HEK293T (cell line): ENCODE measurements around the gene PRRC2B.

Source experiments
- CTCF ChIA-PET: fragments of 350-600 bp; formaldehyde crosslinking; extraction: SDS; loops from one replicate; lab custom pipeline; 2021; ENCODE audit warnings: antibody characterized with exemption, inconsistent platforms; lab: Yijun Ruan, JAX
- POLR2A ChIA-PET: fragments of 350-600 bp; formaldehyde crosslinking; extraction: SDS; loops from one replicate; lab custom pipeline; 2020; ENCODE audit warnings: antibody characterized with exemption, inconsistent platforms; lab: Yijun Ruan, JAX
- DNase-seq: peaks from one replicate; pipeline ENCODE4 v3.0.0; 2012; ENCODE audit warnings: mixed read lengths; ENCODE audit errors: extremely low spot score
- ARNT ChIP-seq: fragments of 450-650 bp; IDR thresholded peaks from 2 replicates; pipeline ENCODE4 v1.6.1; 2017; ENCODE audit warnings: mild to moderate bottlenecking
- BHLHE40 ChIP-seq: fragments of 450-650 bp; IDR thresholded peaks from 2 replicates; pipeline ENCODE4 v1.6.1; 2016; ENCODE audit warnings: mild to moderate bottlenecking, moderate library complexity, borderline replicate concordance
- CTBP1 ChIP-seq: fragments of 450-650 bp; IDR thresholded peaks from 2 replicates; pipeline ENCODE4 v1.6.1; 2016; ENCODE audit warnings: borderline replicate concordance
- ELF4 ChIP-seq: fragments of 450-650 bp; IDR thresholded peaks from 2 replicates; pipeline ENCODE4 v1.6.1; 2017; ENCODE audit warnings: antibody characterized with exemption
- FOXA1 ChIP-seq: fragments of 450-650 bp; IDR thresholded peaks from 2 replicates; pipeline ENCODE4 v1.6.1; 2016; ENCODE audit warnings: mild to moderate bottlenecking
- FOXK2 ChIP-seq: fragments of 450-650 bp; IDR thresholded peaks from 2 replicates; pipeline ENCODE4 v1.6.1; 2016; ENCODE audit warnings: mild to moderate bottlenecking
- FOXM1 ChIP-seq: fragments of 450-650 bp; IDR thresholded peaks from 2 replicates; pipeline ENCODE4 v1.6.1; 2017; ENCODE audit warnings: mild to moderate bottlenecking, borderline replicate concordance
- HDGF ChIP-seq: fragments of 450-650 bp; IDR thresholded peaks from 2 replicates; pipeline ENCODE4 v1.6.1; 2017; ENCODE audit warnings: antibody characterized with exemption, borderline replicate concordance
- L3MBTL2 ChIP-seq: fragments of 450-650 bp; conservative IDR thresholded peaks from 2 replicates; pipeline ENCODE4 v1.6.1; 2016; ENCODE audit warnings: mild to moderate bottlenecking
- LEF1 ChIP-seq: fragments of 450-650 bp; IDR thresholded peaks from 2 replicates; pipeline ENCODE4 v1.6.1; 2017; ENCODE audit warnings: mild to moderate bottlenecking, borderline replicate concordance
- NFRKB ChIP-seq: fragments of 450-650 bp; IDR thresholded peaks from 2 replicates; pipeline ENCODE4 v1.6.1; 2016; ENCODE audit warnings: mild to moderate bottlenecking, moderate library complexity
- PKNOX1 ChIP-seq: fragments of 450-650 bp; IDR thresholded peaks from 2 replicates; pipeline ENCODE4 v1.6.1; 2016
- SP1 ChIP-seq: fragments of 450-650 bp; IDR thresholded peaks from 2 replicates; pipeline ENCODE4 v1.6.1; 2017
- SUZ12 ChIP-seq: fragments of 450-650 bp; IDR thresholded peaks from 2 replicates; pipeline ENCODE4 v1.6.1; 2016; ENCODE audit warnings: mild to moderate bottlenecking
- TARDBP ChIP-seq: fragments of 450-650 bp; IDR thresholded peaks from 2 replicates; pipeline ENCODE4 v1.6.1; 2016
- ZNF384 ChIP-seq: fragments of 450-650 bp; IDR thresholded peaks from 2 replicates; pipeline ENCODE4 v1.6.1; 2016

PRRC2B gene

GRCh38 chr9:131521822-131522221, 127.9 kb downstream of the PRRC2B start:
- ChIA-PET POLR2A (no interaction called here), CTCF (no interaction called here)
- no peak for DNase-seq
- TF ChIP-seq ZNF384 = no peak
- TF ChIP-seq LEF1 = no peak
- TF ChIP-seq SP1 = no peak

- TF ChIP-seq L3MBTL2 = no peak
- TF ChIP-seq FOXA1 = no peak
- TF ChIP-seq BHLHE40 = no peak
- no peak for TF ChIP-seq ARNT
- no peak for TF ChIP-seq NFRKB
- TF ChIP-seq TARDBP = no peak
- TF ChIP-seq ELF4 = no peak
- no peak for TF ChIP-seq PKNOX1
- no peak for TF ChIP-seq HDGF
- TF ChIP-seq SUZ12 = no peak
- no peak for TF ChIP-seq SP1
- no peak for TF ChIP-seq LEF1
- TF ChIP-seq CTBP1 = no peak
- no peak for TF ChIP-seq FOXM1
- TF ChIP-seq FOXK2 = no peak
- no peak for TF ChIP-seq ZNF384
- CTCF ChIA-PET = no interaction called here
- POLR2A ChIA-PET = interaction anchor here (1.2 to 1.6 kb wide), 2 partner anchors 19 to 24 kb away, joined by 3 read pairs; no protein-coding TSS in a partner anchor
- no peak for DNase-seq
Observed at GRCh38 chr9:131522257-131523085, 128.6 kb downstream of the PRRC2B start.

GRCh38 chr9:131523086-131523388, 129.2 kb downstream of the PRRC2B start:
- CTCF ChIA-PET = no interaction called here
- no peak for TF ChIP-seq ZNF384
- no peak for TF ChIP-seq NFRKB
- TF ChIP-seq SUZ12 = no peak
- no peak for TF ChIP-seq PKNOX1
- TF ChIP-seq ELF4 = no peak
- TF ChIP-seq HDGF = no peak
- POLR2A ChIA-PET = interaction anchor here (1.2 to 1.6 kb wide), 2 partner anchors 20 to 23 kb away, joined by 3 read pairs; no protein-coding TSS in a partner anchor
- DNase-seq = no peak

- TF ChIP-seq NFRKB = no peak
- no peak for TF ChIP-seq L3MBTL2
- no peak for TF ChIP-seq HDGF
- no peak for TF ChIP-seq LEF1
- TF ChIP-seq ZNF384 = no peak
- no peak for TF ChIP-seq FOXK2
- no peak for TF ChIP-seq PKNOX1
- DNase-seq = no peak
- ChIA-PET CTCF (no interaction called here), POLR2A (interaction anchor here (1.2 to 1.6 kb wide), 2 partner anchors 20 to 23 kb away, joined by 3 read pairs; no protein-coding TSS in a partner anchor)
Observed at GRCh38 chr9:131523451-131524435, 129.9 kb downstream of the PRRC2B start.

- TF ChIP-seq HDGF (no peak), CTBP1 (no peak), SP1 (no peak)
- ChIA-PET POLR2A (no interaction called here), CTCF (no interaction called here)
- no peak for DNase-seq
Observed at GRCh38 chr9:131524665-131525315, 130.9 kb downstream of the PRRC2B start.

GRCh38 chr9:131525643-131526565, 132.0 kb downstream of the PRRC2B start:
- DNase-seq = no peak
- CTCF ChIA-PET = no interaction called here
- TF ChIP-seq ZNF384 = no peak
- no peak for TF ChIP-seq SUZ12
- no peak for TF ChIP-seq SP1
- TF ChIP-seq ARNT = no peak
- TF ChIP-seq LEF1 = no peak
- no peak for TF ChIP-seq TARDBP
- no peak for TF ChIP-seq HDGF
- TF ChIP-seq NFRKB = no peak
- no peak for TF ChIP-seq PKNOX1
- no peak for TF ChIP-seq FOXA1
- TF ChIP-seq CTBP1 = no peak
- TF ChIP-seq FOXM1 = no peak
- POLR2A ChIA-PET = no interaction called here
